Mucosa of gallbladder (tissue), 1 donor: ENCODE results near the gene SPG11. TPM values are rescaled to one million over a fixed set of nuclear protein-coding genes. Genes with fewer than 3 reads are reported as not detected.

Experiments used
- DNase-seq: peaks from one replicate; pipeline ENCODE4 v3.0.0-alpha.2; 2020; ENCODE audit warnings: low spot score
- total RNA-seq: library from RNA; stranded (reverse); gene quantifications from one replicate; pipeline ENCODE4 v1.2.1, GENCODE V29; 2021
- donor health status: DM: no; HTN: no; CAD: no.

SPG11 gene
- total RNA-seq, 1 donor from 2014 or later: 96.3 TPM

GRCh38 chr15:44682809-44683682 lies 19.6 kb upstream of the SPG11 start:
- peak; percentile 88 for DNase-seq

GRCh38 chr15:44682211-44682610 lies 18.7 kb upstream of the SPG11 start:
- DNase-seq: no peak

- no peak for DNase-seq
Measured at GRCh38 chr15:44676676-44677075, 13.2 kb upstream of the SPG11 start.

GRCh38 chr15:44675911-44676310 lies 12.4 kb upstream of the SPG11 start:
- no peak for DNase-seq

GRCh38 chr15:44673639-44674038 lies 10.2 kb upstream of the SPG11 start:
- no peak for DNase-seq

GRCh38 chr15:44670087-44670950 lies 6.9 kb upstream of the SPG11 start:
- no peak for DNase-seq

- DNase-seq: no peak
Measured at GRCh38 chr15:44668921-44669320, 5.5 kb upstream of the SPG11 start.

- DNase-seq: no peak
Measured at GRCh38 chr15:44667039-44667360, 3.5 kb upstream of the SPG11 start.

- no peak for DNase-seq
Measured at GRCh38 chr15:44666210-44667038, 3.0 kb upstream of the SPG11 start.

GRCh38 chr15:44662478-44663409 lies 718 bp downstream of the SPG11 start:
- peak; percentile 60 for DNase-seq

GRCh38 chr15:44661576-44661975 lies 1.9 kb downstream of the SPG11 start:
- no peak for DNase-seq

- DNase-seq: no peak
Measured at GRCh38 chr15:44659056-44659455, 4.4 kb downstream of the SPG11 start.

- no peak for DNase-seq
Measured at GRCh38 chr15:44657378-44657777, 6.1 kb downstream of the SPG11 start.

GRCh38 chr15:44656913-44657312 lies 6.5 kb downstream of the SPG11 start:
- no peak for DNase-seq

GRCh38 chr15:44656298-44656697 lies 7.2 kb downstream of the SPG11 start:
- no peak for DNase-seq

GRCh38 chr15:44654858-44655257 lies 8.6 kb downstream of the SPG11 start:
- no peak for DNase-seq

- no peak for DNase-seq
Measured at GRCh38 chr15:44647637-44648036, 15.8 kb downstream of the SPG11 start.

GRCh38 chr15:44647036-44647435 lies 16.4 kb downstream of the SPG11 start:
- no peak for DNase-seq

- DNase-seq: no peak
Measured at GRCh38 chr15:44646460-44646859, 17.0 kb downstream of the SPG11 start.

GRCh38 chr15:44641651-44642050 lies 21.8 kb downstream of the SPG11 start:
- DNase-seq: no peak

GRCh38 chr15:44636976-44637375 lies 26.5 kb downstream of the SPG11 start:
- no peak for DNase-seq
